ENCODE measurements around the gene DNAI2. TPM values are rescaled to one million over a fixed set of nuclear protein-coding genes. Genes with fewer than 3 reads are reported as not detected.

DNAI2 gene
- total and polyA plus RNA-seq, 9 of the 15 experiments (the other 6 are each of a cell fraction or from before 2014, with no cell fraction given): not detected

DNA sequence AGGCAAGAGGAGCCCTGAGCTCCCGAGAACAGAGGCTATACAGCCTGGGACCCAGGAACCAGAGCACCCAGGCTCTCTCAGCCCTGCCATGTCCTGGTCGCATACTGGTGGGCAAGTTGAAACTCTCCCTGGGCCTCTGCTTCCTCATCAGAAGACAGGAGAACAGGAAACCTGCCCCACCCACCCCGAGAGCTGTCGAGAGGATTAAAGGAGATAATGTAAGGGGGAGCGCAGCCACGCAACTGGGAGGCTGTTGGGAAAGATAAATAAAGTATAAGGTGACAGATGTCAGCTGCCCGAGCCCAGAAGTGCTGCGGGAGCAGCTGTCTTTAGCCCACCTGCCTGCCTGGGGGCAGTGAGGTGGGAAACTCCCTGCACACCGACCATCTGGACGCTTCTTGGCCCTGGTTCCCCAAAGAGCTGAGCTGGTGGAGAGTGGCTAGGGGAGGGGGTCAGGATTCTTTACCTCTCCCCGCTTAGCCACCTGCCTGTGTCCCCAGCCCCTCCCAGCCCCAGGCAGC lies 58.8 kb downstream of the DNAI2 start (continued):
- TF ChIP-seq, protein P1, sequence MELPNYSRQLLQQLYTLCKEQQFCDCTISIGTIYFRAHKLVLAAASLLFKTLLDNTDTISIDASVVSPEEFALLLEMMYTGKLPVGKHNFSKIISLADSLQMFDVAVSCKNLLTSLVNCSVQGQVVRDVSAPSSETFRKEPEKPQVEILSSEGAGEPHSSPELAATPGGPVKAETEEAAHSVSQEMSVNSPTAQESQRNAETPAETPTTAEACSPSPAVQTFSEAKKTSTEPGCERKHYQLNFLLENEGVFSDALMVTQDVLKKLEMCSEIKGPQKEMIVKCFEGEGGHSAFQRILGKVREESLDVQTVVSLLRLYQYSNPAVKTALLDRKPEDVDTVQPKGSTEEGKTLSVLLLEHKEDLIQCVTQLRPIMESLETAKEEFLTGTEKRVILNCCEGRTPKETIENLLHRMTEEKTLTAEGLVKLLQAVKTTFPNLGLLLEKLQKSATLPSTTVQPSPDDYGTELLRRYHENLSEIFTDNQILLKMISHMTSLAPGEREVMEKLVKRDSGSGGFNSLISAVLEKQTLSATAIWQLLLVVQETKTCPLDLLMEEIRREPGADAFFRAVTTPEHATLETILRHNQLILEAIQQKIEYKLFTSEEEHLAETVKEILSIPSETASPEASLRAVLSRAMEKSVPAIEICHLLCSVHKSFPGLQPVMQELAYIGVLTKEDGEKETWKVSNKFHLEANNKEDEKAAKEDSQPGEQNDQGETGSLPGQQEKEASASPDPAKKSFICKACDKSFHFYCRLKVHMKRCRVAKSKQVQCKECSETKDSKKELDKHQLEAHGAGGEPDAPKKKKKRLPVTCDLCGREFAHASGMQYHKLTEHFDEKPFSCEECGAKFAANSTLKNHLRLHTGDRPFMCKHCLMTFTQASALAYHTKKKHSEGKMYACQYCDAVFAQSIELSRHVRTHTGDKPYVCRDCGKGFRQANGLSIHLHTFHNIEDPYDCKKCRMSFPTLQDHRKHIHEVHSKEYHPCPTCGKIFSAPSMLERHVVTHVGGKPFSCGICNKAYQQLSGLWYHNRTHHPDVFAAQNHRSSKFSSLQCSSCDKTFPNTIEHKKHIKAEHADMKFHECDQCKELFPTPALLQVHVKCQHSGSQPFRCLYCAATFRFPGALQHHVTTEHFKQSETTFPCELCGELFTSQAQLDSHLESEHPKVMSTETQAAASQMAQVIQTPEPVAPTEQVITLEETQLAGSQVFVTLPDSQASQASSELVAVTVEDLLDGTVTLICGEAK (IDR thresholded peaks at IDR 0.05): no peak
- TF ChIP-seq, protein P1 (CRISPR knock-in tag; IDR thresholded peaks at IDR 0.05): no peak
- TF ChIP-seq ARID1B (IDR thresholded peaks at IDR 0.05) (peak; percentile 92), MCM2 (IDR thresholded peaks at IDR 0.05; ENCODE audit: low read depth) (no peak), RNF2 (IDR thresholded peaks at IDR 0.05) (no peak), ASH1L (IDR thresholded peaks at IDR 0.05; ENCODE audit: borderline replicate concordance, low read depth, partially characterized antibody) (no peak), CBX5 (IDR thresholded peaks at IDR 0.05; ENCODE audit: borderline replicate concordance, low read depth) (no peak), SAP30 (IDR thresholded peaks at IDR 0.05; ENCODE audit: borderline replicate concordance, insufficient read depth, low read depth, low read length, poor library complexity, severe bottlenecking) (peak; percentile 48)
- TF ChIP-seq, protein P2, sequence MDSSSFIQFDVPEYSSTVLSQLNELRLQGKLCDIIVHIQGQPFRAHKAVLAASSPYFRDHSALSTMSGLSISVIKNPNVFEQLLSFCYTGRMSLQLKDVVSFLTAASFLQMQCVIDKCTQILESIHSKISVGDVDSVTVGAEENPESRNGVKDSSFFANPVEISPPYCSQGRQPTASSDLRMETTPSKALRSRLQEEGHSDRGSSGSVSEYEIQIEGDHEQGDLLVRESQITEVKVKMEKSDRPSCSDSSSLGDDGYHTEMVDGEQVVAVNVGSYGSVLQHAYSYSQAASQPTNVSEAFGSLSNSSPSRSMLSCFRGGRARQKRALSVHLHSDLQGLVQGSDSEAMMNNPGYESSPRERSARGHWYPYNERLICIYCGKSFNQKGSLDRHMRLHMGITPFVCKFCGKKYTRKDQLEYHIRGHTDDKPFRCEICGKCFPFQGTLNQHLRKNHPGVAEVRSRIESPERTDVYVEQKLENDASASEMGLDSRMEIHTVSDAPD (CRISPR knock-in tag; IDR thresholded peaks at IDR 0.05): no peak

All from K562 (cell line).